Stimulated activated effector memory CD8-positive, alpha-beta T cell treated with anti-CD3 and anti-CD28 coated beads, Interleukin-12 subunit alpha, Interleukin-12 subunit beta, amount 100 ng/mL, for 72 hours (primary cell): ENCODE data around the gene ARL4C.

ENCODE experiments used
- ATAC-seq: fragments of 150-1000 bp; cut with Tn5 transposase; 2 replicates; pipeline ENCODE4 v1.10.0; 2021
- DNase-seq, 2 donors: peaks; one replicate each; pipeline ENCODE4 v3.0.0; 2021 to 2022; ENCODE audit warnings: low spot score in 2 of 2
- H3K27ac Mint-ChIP-seq: one replicate; pipeline ENCODE4 v1.8.0; 2022; ENCODE audit warnings: mild to moderate bottlenecking, mixed read lengths
- H3K36me3 Mint-ChIP-seq: one replicate; pipeline ENCODE4 v1.8.0; 2022; ENCODE audit warnings: mild to moderate bottlenecking, mixed read lengths
- H3K4me1 Mint-ChIP-seq: one replicate; pipeline ENCODE4 v1.8.0; 2022; ENCODE audit warnings: mixed read lengths
- H3K4me3 Mint-ChIP-seq: one replicate; pipeline ENCODE4 v1.8.0; 2022; ENCODE audit warnings: mild to moderate bottlenecking, mixed read lengths
- H3K9me3 Mint-ChIP-seq: one replicate; pipeline ENCODE4 v1.8.0; 2022; ENCODE audit warnings: mixed read lengths

Gene ARL4C

GRCh38 chr2:234514873-234515638 lies 18.2 kb upstream of the ARL4C start:
- Mint-ChIP-seq H3K9me3 (no peaks in the 10 kb centered on the region), H3K4me1 (peaks cover 5% of the 10 kb centered on the region), H3K27ac (no peak overlapping the region), H3K36me3 (no peaks in the 10 kb centered on the region), H3K4me3 (no peak overlapping the region)
- DNase-seq, result no peak
- ATAC-seq, result peak; percentile 24

- no peaks in the 10 kb centered on the region for H3K9me3 Mint-ChIP-seq
- ATAC-seq, result no peak
These were observed 17.2 kb upstream of the ARL4C start for GRCh38 chr2:234514099-234514498.

GRCh38 chr2:234512884-234513669 lies 16.2 kb upstream of the ARL4C start:
- Mint-ChIP-seq H3K4me3 (no peak overlapping the region), H3K9me3 (no peaks in the 10 kb centered on the region), H3K27ac (no peak overlapping the region), H3K4me1 (peaks cover 5% of the 10 kb centered on the region), H3K36me3 (no peaks in the 10 kb centered on the region)
- ATAC-seq (no peak), DNase-seq (no peak)

More at GRCh38 chr2:234514099-234514498, 17.2 kb upstream of the ARL4C start:
- no peak overlapping the region for H3K27ac Mint-ChIP-seq
- H3K36me3 Mint-ChIP-seq, result no peaks in the 10 kb centered on the region
- H3K4me1 Mint-ChIP-seq, result peaks cover 5% of the 10 kb centered on the region
- no peak for DNase-seq
- H3K4me3 Mint-ChIP-seq, result no peak overlapping the region

- peaks cover under 1% of the 10 kb centered on the region for H3K36me3 Mint-ChIP-seq
- H3K9me3 Mint-ChIP-seq, result no peaks in the 10 kb centered on the region
- DNase-seq (no peak), ATAC-seq (no peak)
- peaks cover 36% of the 10 kb centered on the region for H3K4me1 Mint-ChIP-seq
- H3K4me3 Mint-ChIP-seq, result no peak overlapping the region
- peak overlapping the region; percentile 1 for H3K27ac Mint-ChIP-seq
These were observed 6.0 kb upstream of the ARL4C start for GRCh38 chr2:234502919-234503285.

GRCh38 chr2:234502285-234502918 lies 5.5 kb upstream of the ARL4C start:
- H3K27ac Mint-ChIP-seq, result peak overlapping the region; percentile 1
- peak; percentile 15 for ATAC-seq

GRCh38 chr2:234500394-234501006 lies 3.6 kb upstream of the ARL4C start:
- H3K4me3 Mint-ChIP-seq, result no peak overlapping the region
- peaks cover 44% of the 10 kb centered on the region for H3K4me1 Mint-ChIP-seq
- no peaks in the 10 kb centered on the region for H3K9me3 Mint-ChIP-seq
- H3K27ac Mint-ChIP-seq, result peak overlapping the region; percentile 90
- peak; percentile 72 for ATAC-seq
- peaks cover 16% of the 10 kb centered on the region for H3K36me3 Mint-ChIP-seq
- DNase-seq, result peak in 1 of 2 donors; percentile 81

More at GRCh38 chr2:234502285-234502918, 5.5 kb upstream of the ARL4C start:
- no peak for DNase-seq
- H3K36me3 Mint-ChIP-seq, result peaks cover 5% of the 10 kb centered on the region
- H3K4me3 Mint-ChIP-seq, result no peak overlapping the region
- H3K9me3 Mint-ChIP-seq, result no peaks in the 10 kb centered on the region
- H3K4me1 Mint-ChIP-seq, result peaks cover 39% of the 10 kb centered on the region

GRCh38 chr2:234497594-234498235 lies 834 bp upstream of the ARL4C start:
- Mint-ChIP-seq H3K9me3 (no peaks in the 10 kb centered on the region), H3K36me3 (peaks cover 44% of the 10 kb centered on the region), H3K4me3 (peak overlapping the region; percentile 99), H3K4me1 (peaks cover 47% of the 10 kb centered on the region), H3K27ac (peak overlapping the region; percentile 91)
- no peak for ATAC-seq
- DNase-seq, result no peak

GRCh38 chr2:234496055-234496834 lies 636 bp downstream of the ARL4C start:
- ATAC-seq, result peak; percentile 67
- no peaks in the 10 kb centered on the region for H3K9me3 Mint-ChIP-seq
- peak overlapping the region; percentile 92 for H3K27ac Mint-ChIP-seq
- DNase-seq, result peak; percentile 49 to 83
- H3K4me3 Mint-ChIP-seq, result peak overlapping the region; percentile 99
- peaks cover 58% of the 10 kb centered on the region for H3K36me3 Mint-ChIP-seq
- peaks cover 58% of the 10 kb centered on the region for H3K4me1 Mint-ChIP-seq

GRCh38 chr2:234495251-234496054 lies 1.4 kb downstream of the ARL4C start:
- Mint-ChIP-seq H3K4me1 (peaks cover 61% of the 10 kb centered on the region), H3K4me3 (peak overlapping the region; percentile 99), H3K9me3 (no peaks in the 10 kb centered on the region), H3K36me3 (peaks cover 64% of the 10 kb centered on the region), H3K27ac (peak overlapping the region; percentile 92)
- ATAC-seq (no peak), DNase-seq (no peak)

- H3K4me3 Mint-ChIP-seq, result peak overlapping the region; percentile 99
- peak overlapping the region; percentile 92 for H3K27ac Mint-ChIP-seq
- ATAC-seq, result no peak
- no peak for DNase-seq
- peaks cover 68% of the 10 kb centered on the region for H3K36me3 Mint-ChIP-seq
- H3K9me3 Mint-ChIP-seq, result no peaks in the 10 kb centered on the region
- H3K4me1 Mint-ChIP-seq, result peaks cover 61% of the 10 kb centered on the region
These were observed 2.3 kb downstream of the ARL4C start for GRCh38 chr2:234494361-234495250.

GRCh38 chr2:234493796-234494195 lies 3.1 kb downstream of the ARL4C start:
- ATAC-seq, result no peak
- Mint-ChIP-seq H3K4me3 (peak overlapping the region; percentile 99), H3K9me3 (no peaks in the 10 kb centered on the region), H3K4me1 (peaks cover 59% of the 10 kb centered on the region), H3K36me3 (peaks cover 74% of the 10 kb centered on the region), H3K27ac (peak overlapping the region; percentile 92)
- no peak for DNase-seq

- no peak for DNase-seq
- Mint-ChIP-seq H3K4me3 (peak overlapping the region; percentile 99), H3K9me3 (no peaks in the 10 kb centered on the region), H3K4me1 (peaks cover 59% of the 10 kb centered on the region), H3K27ac (peak overlapping the region; percentile 92), H3K36me3 (peaks cover 79% of the 10 kb centered on the region)
- ATAC-seq, result no peak
These were observed 4.0 kb downstream of the ARL4C start for GRCh38 chr2:234492717-234493485.
